GM21390 (cell line): ENCODE results near the gene SANBR.

ENCODE experiments used
- ATAC-seq: cut with Tn5 transposase; IDR thresholded peaks from one replicate; pipeline ENCODE4 v1.9.1; 2021; ENCODE audit not compliant: unreplicated experiment

Gene SANBR

GRCh38 chr2:61089797-61090196, 24.1 kb downstream of the SANBR start:
- no peak for ATAC-seq

DNA sequence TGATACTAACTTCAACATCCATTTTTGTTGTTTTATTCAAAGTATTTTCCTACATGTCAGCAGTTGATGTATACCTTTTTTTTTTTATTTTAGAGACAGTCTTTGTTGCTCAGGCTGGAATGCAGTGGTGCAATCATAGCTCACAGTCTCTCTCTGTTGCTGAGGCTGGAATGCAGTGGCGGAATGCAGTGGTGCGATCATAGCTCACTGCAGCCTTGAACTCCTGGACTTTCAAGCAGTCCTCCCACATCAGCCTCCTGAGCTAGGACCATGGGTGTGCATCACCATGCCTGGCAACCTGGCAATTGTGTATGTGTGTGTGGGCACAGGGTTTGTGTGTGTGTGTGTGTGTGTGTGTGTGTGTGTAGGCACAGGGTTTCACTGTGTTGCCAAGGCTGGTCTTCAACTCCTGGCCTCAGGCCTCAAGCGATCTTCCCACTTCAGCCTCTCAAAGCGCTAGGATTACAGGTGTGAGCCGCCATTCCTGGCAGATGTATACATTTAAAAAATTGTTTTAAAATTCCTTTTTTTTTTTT, 24.8 kb downstream of the SANBR start:
- no peak for ATAC-seq

DNA sequence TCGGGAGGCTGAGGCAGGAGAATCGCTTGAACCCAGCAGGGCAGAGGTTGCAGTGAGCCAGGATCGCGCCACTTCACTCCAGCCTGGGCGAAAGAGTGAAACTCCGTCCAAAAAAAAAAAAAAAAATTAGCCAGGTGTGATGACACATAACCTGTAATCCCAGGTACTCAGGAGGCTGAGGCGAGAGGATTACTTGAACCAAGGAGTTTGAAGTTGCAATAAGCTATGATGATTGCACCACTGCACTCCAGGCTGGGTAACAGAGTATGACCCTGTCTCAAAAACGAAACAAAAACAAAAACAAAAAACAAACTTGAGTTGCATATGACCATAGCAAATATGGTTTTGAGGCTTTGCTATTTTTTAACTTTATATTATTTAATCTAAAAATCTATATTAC, 25.8 kb downstream of the SANBR start:
- no peak for ATAC-seq

GRCh38 chr2:61096438-61096837, 30.8 kb downstream of the SANBR start:
- ATAC-seq = no peak

- ATAC-seq = no peak
Observed at GRCh38 chr2:61100801-61101200, 35.1 kb downstream of the SANBR start.

DNA sequence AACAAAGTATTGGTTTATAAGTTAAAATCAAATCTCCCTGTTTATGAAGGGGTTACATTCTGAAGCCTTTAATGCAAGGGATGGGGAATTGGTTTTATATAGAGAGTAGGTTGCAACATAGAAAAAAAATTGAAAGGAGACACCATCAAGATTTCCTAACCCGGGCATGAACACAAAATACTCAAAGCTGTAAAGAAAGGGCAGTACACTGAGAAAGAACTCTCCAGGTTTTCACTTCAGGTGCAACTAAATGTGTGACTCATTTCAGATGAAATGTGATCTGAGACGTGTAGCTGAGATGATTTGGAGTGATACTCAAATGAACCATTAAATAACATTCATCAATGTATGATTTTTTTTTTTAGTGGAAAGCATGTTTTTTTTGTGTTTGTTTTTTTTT, 43.6 kb downstream of the SANBR start:
- no peak for ATAC-seq

DNA sequence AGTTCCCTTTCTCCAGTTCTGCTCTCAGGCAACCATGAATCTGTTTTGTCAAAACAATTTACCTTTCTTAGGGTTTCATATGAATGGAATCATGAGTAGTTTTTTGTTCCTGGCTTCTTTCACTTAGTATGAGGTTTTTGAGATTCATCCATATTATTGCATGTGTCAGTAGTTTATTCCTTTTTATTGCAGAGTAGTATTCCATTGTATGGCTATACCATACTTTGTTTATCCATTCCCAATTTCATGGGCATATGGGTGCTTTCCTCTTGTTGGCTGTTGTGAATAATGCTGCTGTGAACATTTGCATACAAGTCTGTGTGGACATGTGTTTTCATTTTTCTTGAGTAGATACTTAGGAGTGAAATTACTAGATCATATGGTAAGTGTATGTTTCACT, 46.0 kb downstream of the SANBR start:
- no peak for ATAC-seq

DNA sequence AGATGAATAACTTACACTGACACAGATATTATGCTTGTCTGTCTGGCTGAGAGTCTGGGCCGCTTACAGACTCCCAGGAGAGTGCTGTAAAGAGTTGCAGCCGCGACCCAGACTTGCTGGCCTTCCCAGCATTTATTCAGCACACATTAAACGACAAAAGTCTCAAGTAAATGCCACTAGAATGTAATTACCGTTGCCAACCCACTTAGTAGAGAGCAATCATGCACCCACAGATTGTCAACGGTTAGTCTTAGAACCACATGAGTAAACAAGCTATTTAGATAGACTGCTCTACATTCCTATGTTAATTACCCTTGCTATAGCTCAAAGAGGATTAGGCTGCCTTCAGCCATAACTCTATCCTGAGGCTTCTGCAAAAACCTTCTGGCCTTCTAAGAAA, 48.5 kb downstream of the SANBR start:
- ATAC-seq = no peak
